Retinal pigment epithelial cell (primary cell): ENCODE data around the gene JCAD.

Source experiments
- DNase-seq: peaks from one replicate; pipeline ENCODE4 v3.0.0-alpha.2; 2010; ENCODE audit warnings: low read depth
- H3K4me3 ChIP-seq: 2 replicates; pipeline ENCODE4 v1.5.1; 2011; ENCODE audit warnings: mild to moderate bottlenecking, low read length, control low read depth, moderate library complexity
- CTCF ChIP-seq: conservative IDR thresholded peaks from 2 replicates; pipeline ENCODE4 v1.5.1; 2011; ENCODE audit warnings: low read depth, low read length, control low read depth, inconsistent platforms

JCAD gene

GRCh38 chr10:30062090-30062489 lies 2.7 kb upstream of the JCAD start:
- TF ChIP-seq CTCF, result no peak
- no peak for DNase-seq
- H3K4me3 ChIP-seq, result no peak overlapping the region

- DNase-seq, result no peak
- H3K4me3 ChIP-seq, result peak overlapping the region; percentile 54
- TF ChIP-seq CTCF, result no peak
Observed at GRCh38 chr10:30058570-30059132, 735 bp downstream of the JCAD start.

- DNase-seq, result no peak
- H3K4me3 ChIP-seq, result peak overlapping the region; percentile 54
- TF ChIP-seq CTCF, result no peak
Observed at GRCh38 chr10:30057894-30058556, 1.4 kb downstream of the JCAD start.

GRCh38 chr10:30057421-30057841 lies 2.0 kb downstream of the JCAD start:
- no peak for TF ChIP-seq CTCF
- no peak for DNase-seq
- H3K4me3 ChIP-seq, result no peak overlapping the region

- DNase-seq, result no peak
- no peak overlapping the region for H3K4me3 ChIP-seq
- TF ChIP-seq CTCF, result no peak
Observed at GRCh38 chr10:30056767-30057355, 2.5 kb downstream of the JCAD start.

GRCh38 chr10:30056281-30056680 lies 3.1 kb downstream of the JCAD start:
- no peak overlapping the region for H3K4me3 ChIP-seq

More at GRCh38 chr10:30056281-30056680, 3.1 kb downstream of the JCAD start:
- TF ChIP-seq CTCF, result no peak
- DNase-seq, result no peak
